Hepatocyte (in vitro differentiated cells): ENCODE data around the gene APBB1IP.

Source experiments
- EZH2 ChIP-seq: fragments of 200-600 bp; sonication (generic); IDR thresholded peaks from 2 replicates; pipeline ENCODE4 v1.6.1; 2016; ENCODE audit warnings: antibody characterized with exemption, mild to moderate bottlenecking, borderline replicate concordance
- TF ChIP-seq, protein P1 (sequence below): fragments of 200-600 bp; sonication (generic); IDR thresholded peaks from 2 replicates; pipeline ENCODE4 v1.5.1; 2016; ENCODE audit warnings: antibody characterized with exemption, mild to moderate bottlenecking; ENCODE audit not compliant: poor library complexity

DNA sequence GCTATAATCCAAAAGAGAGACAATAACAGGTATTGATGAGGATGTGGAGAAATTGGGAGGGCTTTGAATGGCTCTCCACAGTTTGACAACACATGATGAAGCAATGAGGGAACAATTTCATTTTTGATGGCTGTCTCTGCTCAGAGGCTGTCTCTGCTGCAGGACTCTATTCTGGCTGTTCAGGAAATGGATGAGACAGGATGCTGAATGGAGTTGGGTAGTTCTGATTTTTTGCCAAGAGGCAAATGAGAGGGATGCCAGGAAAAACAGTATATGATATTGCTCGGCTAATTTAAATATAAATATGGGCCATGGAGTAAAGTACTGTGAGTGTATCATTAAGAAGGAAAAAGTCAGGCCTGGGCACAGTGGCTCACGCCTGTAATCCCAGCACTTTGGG lies 16.8 kb downstream of the APBB1IP start:
- TF ChIP-seq, protein P1, sequence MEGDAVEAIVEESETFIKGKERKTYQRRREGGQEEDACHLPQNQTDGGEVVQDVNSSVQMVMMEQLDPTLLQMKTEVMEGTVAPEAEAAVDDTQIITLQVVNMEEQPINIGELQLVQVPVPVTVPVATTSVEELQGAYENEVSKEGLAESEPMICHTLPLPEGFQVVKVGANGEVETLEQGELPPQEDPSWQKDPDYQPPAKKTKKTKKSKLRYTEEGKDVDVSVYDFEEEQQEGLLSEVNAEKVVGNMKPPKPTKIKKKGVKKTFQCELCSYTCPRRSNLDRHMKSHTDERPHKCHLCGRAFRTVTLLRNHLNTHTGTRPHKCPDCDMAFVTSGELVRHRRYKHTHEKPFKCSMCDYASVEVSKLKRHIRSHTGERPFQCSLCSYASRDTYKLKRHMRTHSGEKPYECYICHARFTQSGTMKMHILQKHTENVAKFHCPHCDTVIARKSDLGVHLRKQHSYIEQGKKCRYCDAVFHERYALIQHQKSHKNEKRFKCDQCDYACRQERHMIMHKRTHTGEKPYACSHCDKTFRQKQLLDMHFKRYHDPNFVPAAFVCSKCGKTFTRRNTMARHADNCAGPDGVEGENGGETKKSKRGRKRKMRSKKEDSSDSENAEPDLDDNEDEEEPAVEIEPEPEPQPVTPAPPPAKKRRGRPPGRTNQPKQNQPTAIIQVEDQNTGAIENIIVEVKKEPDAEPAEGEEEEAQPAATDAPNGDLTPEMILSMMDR = no peak
- TF ChIP-seq EZH2 = no peak
